H1 (cell line): ENCODE measurements around the gene GNB3. TPM values are rescaled to one million over a fixed set of nuclear protein-coding genes. Genes with fewer than 3 reads are reported as not detected.
A peak's percentile ranks its signal among the peaks of the same experiment; 100 is the strongest.

Experiments used
- CTCF ChIA-PET: fragments of 300-600 bp; sonication (Branson Sonifier 250); formaldehyde crosslinking; loops from one replicate; lab custom pipeline; 2021; ENCODE audit not compliant: partially characterized antibody; lab: Charles Lee
- POLR2A ChIA-PET: fragments of 300-600 bp; sonication (Branson Sonifier 250); formaldehyde crosslinking; loops from one replicate; lab custom pipeline; 2021; ENCODE audit warnings: inconsistent platforms; ENCODE audit not compliant: partially characterized antibody; lab: Charles Lee
- DNase-seq, 2 experiments: peaks; one replicate each; pipeline versions ENCODE4 v3.0.0 to v3.0.0-alpha.2; 2010 to 2022; ENCODE audit warnings: low spot score in 2 of 2, low read depth in 1 of 2, mixed read lengths in 1 of 2
- FAIRE-seq: peaks from 2 replicates; lab custom pipeline; 2011; peaks lifted over from hg19 to GRCh38; lab: Jason Lieb, UNC
- H2AFZ ChIP-seq: 2 replicates; pipeline ENCODE4 v1.8.1; 2012; ENCODE audit warnings: low read length, inconsistent platforms
- H2AK5ac ChIP-seq: 2 replicates; pipeline ENCODE4 v1.6.1; 2013; ENCODE audit warnings: low read depth, low read length
- H2BK120ac ChIP-seq: replicated peaks from 2 replicates; pipeline ENCODE3; 2013; ENCODE audit warnings: low read depth, low read length, inconsistent platforms
- H2BK12ac ChIP-seq: 2 replicates; pipeline ENCODE4 v1.6.1; 2013; ENCODE audit warnings: low read depth, low read length
- H2BK15ac ChIP-seq: 2 replicates; pipeline ENCODE4 v1.6.1; 2013; ENCODE audit warnings: low read length
- H2BK20ac ChIP-seq: 2 replicates; pipeline ENCODE4 v1.6.1; 2013; ENCODE audit warnings: low read length
- H2BK5ac ChIP-seq: 2 replicates; pipeline ENCODE4 v1.6.1; 2013; ENCODE audit warnings: low read depth, low read length
- H3K14ac ChIP-seq: 2 replicates; pipeline ENCODE4 v1.6.1; 2013; ENCODE audit warnings: inconsistent platforms; ENCODE audit not compliant: insufficient read length
- H3K18ac ChIP-seq: 2 replicates; pipeline ENCODE4 v1.6.1; 2013; ENCODE audit warnings: low read length; ENCODE audit errors: extremely low read depth
- H3K23ac ChIP-seq: 2 replicates; pipeline ENCODE4 v1.6.1; 2013; ENCODE audit warnings: inconsistent platforms; ENCODE audit not compliant: insufficient read length
- H3K23me2 ChIP-seq: 2 replicates; pipeline ENCODE4 v1.6.1; 2013; ENCODE audit warnings: low read depth, low read length
- H3K27ac ChIP-seq: 2 replicates; pipeline ENCODE4 v1.6.1; 2011; ENCODE audit warnings: low read depth, low read length, inconsistent platforms
- H3K27me3 ChIP-seq, 4 experiments: replicated peaks in 1 of 4; 1 replicate in 1 of 4; 2 replicates in 3 of 4; pipeline versions ENCODE4 v1.6.1 to v1.8.1; 2011 to 2013; ENCODE audit warnings: low read length in 3 of 4, mild to moderate bottlenecking in 3 of 4, inconsistent platforms in 2 of 4, mixed read lengths in 2 of 4, moderate library complexity in 1 of 4; ENCODE audit not compliant: control insufficient read depth in 3 of 4, insufficient read depth in 3 of 4; ENCODE audit errors: extremely low read depth in 1 of 4
- H3K36me3 ChIP-seq, 4 experiments: 2 replicates each; pipeline versions ENCODE4 v1.6.1 to v1.8.1; 2011 to 2013; ENCODE audit warnings: mild to moderate bottlenecking in 4 of 4, low read length in 3 of 4, moderate library complexity in 2 of 4, control low read depth in 1 of 4, inconsistent platforms in 1 of 4; ENCODE audit not compliant: insufficient read depth in 4 of 4, control insufficient read depth in 2 of 4
- H3K4ac ChIP-seq: replicated peaks from 2 replicates; pipeline ENCODE3; 2013; ENCODE audit warnings: low read length, low read depth, mixed read lengths, inconsistent platforms; ENCODE audit not compliant: insufficient read length
- H3K4me1 ChIP-seq, 4 experiments: replicated peaks in 1 of 4; 1 replicate in 1 of 4; 2 replicates in 3 of 4; pipeline versions ENCODE4 v1.6.1 to v1.8.1; 2011 to 2013; ENCODE audit warnings: low read length in 3 of 4, inconsistent platforms in 2 of 4, mixed read lengths in 1 of 4; ENCODE audit not compliant: insufficient read depth in 4 of 4, control insufficient read depth in 3 of 4
- H3K4me2 ChIP-seq, 2 experiments: 2 replicates each; pipeline versions ENCODE4 v1.6.1 to v1.8.1; 2011 to 2013; ENCODE audit warnings: low read depth in 2 of 2, low read length in 2 of 2, control low read depth in 1 of 2, inconsistent platforms in 1 of 2, mild to moderate bottlenecking in 1 of 2; ENCODE audit not compliant: insufficient read depth in 1 of 2
- H3K4me3 ChIP-seq, 4 experiments: fragments of 200-600, 300-600 bp in 1 of 4; sonication (generic), shearing (Covaris generic), sonication (Bioruptor Twin) in 1 of 4; 2 replicates each; pipeline versions ENCODE4 v1.5.1 to v1.8.1; 2011 to 2016; ENCODE audit warnings: low read length in 4 of 4, low read depth in 3 of 4, control low read depth in 2 of 4, inconsistent platforms in 2 of 4, mild to moderate bottlenecking in 2 of 4, mixed read lengths in 1 of 4, moderate library complexity in 1 of 4; ENCODE audit not compliant: insufficient read depth in 2 of 4; ENCODE audit errors: extremely low read depth in 1 of 4
- H3K56ac ChIP-seq: replicated peaks from 2 replicates; pipeline ENCODE3; 2013; ENCODE audit warnings: low read depth, mild to moderate bottlenecking, mixed read lengths, low read length, inconsistent platforms; ENCODE audit not compliant: insufficient read length
- H3K79me1 ChIP-seq: 2 replicates; pipeline ENCODE4 v1.6.1; 2013; ENCODE audit warnings: low read depth, low read length, control low read depth
- H3K79me2 ChIP-seq, 2 experiments: 2 replicates each; pipeline versions ENCODE4 v1.6.1 to v1.8.1; 2012 to 2013; ENCODE audit warnings: low read length in 2 of 2, mild to moderate bottlenecking in 2 of 2, inconsistent platforms in 1 of 2; ENCODE audit not compliant: insufficient read depth in 2 of 2, control insufficient read depth in 1 of 2
- H3K9ac ChIP-seq, 4 experiments: replicated peaks in 1 of 4; 1 replicate in 1 of 4; 2 replicates in 3 of 4; pipeline versions ENCODE4 v1.6.1 to v1.8.1; 2011 to 2013; ENCODE audit warnings: low read depth in 3 of 4, low read length in 3 of 4, control low read depth in 2 of 4, mild to moderate bottlenecking in 2 of 4, moderate library complexity in 2 of 4, inconsistent platforms in 1 of 4; ENCODE audit errors: extremely low read depth in 1 of 4
- H3K9me3 ChIP-seq, 2 experiments: 2 replicates each; pipeline versions ENCODE4 v1.6.1 to v1.8.1; 2012 to 2013; ENCODE audit warnings: mild to moderate bottlenecking in 2 of 2, moderate library complexity in 2 of 2, control low read depth in 1 of 2, inconsistent platforms in 1 of 2, low read depth in 1 of 2, low read length in 1 of 2, mixed read lengths in 1 of 2; ENCODE audit not compliant: insufficient read depth in 2 of 2
- H4K20me1 ChIP-seq, 2 experiments: replicated peaks in 1 of 2; 2 replicates each; pipeline versions ENCODE3 to v1.8.1; 2011 to 2013; ENCODE audit warnings: inconsistent platforms in 2 of 2, low read length in 2 of 2, mild to moderate bottlenecking in 1 of 2; ENCODE audit not compliant: insufficient read depth in 2 of 2, control insufficient read depth in 1 of 2
- H4K5ac ChIP-seq: 2 replicates; pipeline ENCODE4 v1.6.1; 2013; ENCODE audit warnings: low read length, low read depth, mixed read lengths, inconsistent platforms; ENCODE audit not compliant: insufficient read length
- H4K8ac ChIP-seq: 2 replicates; pipeline ENCODE4 v1.8.0; 2013; ENCODE audit warnings: mild to moderate bottlenecking, moderate library complexity, low read length, inconsistent platforms; ENCODE audit not compliant: insufficient read depth; ENCODE audit errors: extremely low read depth
- H4K91ac ChIP-seq: replicated peaks from 2 replicates; pipeline ENCODE3; 2013; ENCODE audit warnings: low read length, mixed read lengths, inconsistent platforms; ENCODE audit not compliant: insufficient read length
- ASH2L ChIP-seq: fragments of 200-600, 300-600 bp; sonication (generic); IDR thresholded peaks from one replicate; pipeline ENCODE4 v1.7.1; 2017; ENCODE audit warnings: low read length
- BCL11A ChIP-seq, 2 experiments: IDR thresholded peaks; one replicate each; pipeline ENCODE4 v1.6.1; 2011; ENCODE audit warnings: low read depth in 2 of 2, low read length in 2 of 2, mild to moderate bottlenecking in 2 of 2
- HDAC2 ChIP-seq, 2 experiments: fragments of 300-600 bp in 1 of 2; sonication (generic) in 1 of 2; IDR thresholded peaks; 2 replicates each; pipeline ENCODE4 v1.6.1; 2011 to 2012; ENCODE audit warnings: low read depth in 2 of 2, low read length in 2 of 2, mild to moderate bottlenecking in 2 of 2, moderate library complexity in 2 of 2, borderline replicate concordance in 1 of 2, inconsistent platforms in 1 of 2
- NANOG ChIP-seq: IDR thresholded peaks from 2 replicates; pipeline ENCODE4 v1.6.1; 2011; ENCODE audit warnings: low read length, low read depth, mild to moderate bottlenecking, inconsistent platforms; ENCODE audit not compliant: insufficient read depth, poor library complexity, severe bottlenecking
- NRF1 ChIP-seq: IDR thresholded peaks from 2 replicates; pipeline ENCODE4 v1.6.1; 2011; ENCODE audit warnings: mild to moderate bottlenecking, low read depth, low read length, improper control_type of control experiment
- PHF8 ChIP-seq: fragments of 200-600 bp; sonication (generic); conservative IDR thresholded peaks from 2 replicates; pipeline ENCODE4 v1.7.1; 2012; ENCODE audit warnings: low read depth, mild to moderate bottlenecking, inconsistent platforms, low read length, moderate library complexity
- SIN3A ChIP-seq, 2 experiments: IDR thresholded peaks in 1 of 2; conservative IDR thresholded peaks in 1 of 2; 2 replicates each; pipeline ENCODE4 v1.6.1; 2011 to 2012; ENCODE audit warnings: low read length in 2 of 2, improper control_type of control experiment in 1 of 2, low read depth in 1 of 2, mild to moderate bottlenecking in 1 of 2
- SIX5 ChIP-seq: IDR thresholded peaks from 2 replicates; pipeline ENCODE4 v1.6.1; 2011; ENCODE audit warnings: mild to moderate bottlenecking, low read depth, low read length
- SP1 ChIP-seq: IDR thresholded peaks from 2 replicates; pipeline ENCODE4 v1.6.1; 2011; ENCODE audit warnings: low read depth, low read length
- SRF ChIP-seq: IDR thresholded peaks from 2 replicates; pipeline ENCODE4 v1.6.1; 2011; ENCODE audit warnings: mild to moderate bottlenecking, low read depth, low read length, moderate library complexity
- WGBS, 2 experiments: shearing (Covaris generic) in 1 of 2; methylation state at CpG; one replicate each; pipeline versions ENCODE4 v1.1.6 to v1.1.7; 2013 to 2015; ENCODE audit warnings: low lambda C conversion rate in 2 of 2, mixed read lengths in 2 of 2, inconsistent platforms in 1 of 2, low coverage in 1 of 2, missing lambda C conversion rate in 1 of 2; ENCODE audit not compliant: insufficient replicate concordance in 2 of 2, insufficient coverage in 1 of 2, insufficient read length in 1 of 2; ENCODE audit errors: extremely low coverage in 1 of 2, missing lambda C conversion rate in 1 of 2; 5-methylcytosine and 5-hydroxymethylcytosine counted together
- polyA plus RNA-seq, 7 experiments: library from polyadenylated mRNA; depleted of rRNA in 3 of 7; stranded (reverse) in 5 of 7; unstranded in 2 of 7; fragments of >200 nt in 5 of 7; fragments of 200-250 nt in 2 of 7; gene quantifications; 1 replicate in 5 of 7; 2 replicates in 1 of 7; 4 replicates in 1 of 7; pipeline versions ENCODE4 v1.2.1 to v1.2.3, GENCODE V29; 2011 to 2013; ENCODE audit warnings: missing spikeins in 2 of 7, mixed read lengths in 2 of 7
- total RNA-seq: library from RNA; stranded (reverse); fragmentation: NEBNext Ultra II Directional; extraction: Animal tissue kit (Norgen Biotek cat#: 25700); gene quantifications from 2 replicates; pipeline ENCODE4 v1.2.1, GENCODE V29; 2021

The GNB3 gene
- total and polyA plus RNA-seq, 2 of the 8 experiments (the other 6 are each of a cell fraction or from before 2014, with no cell fraction given), result 9.9 TPM

DNA sequence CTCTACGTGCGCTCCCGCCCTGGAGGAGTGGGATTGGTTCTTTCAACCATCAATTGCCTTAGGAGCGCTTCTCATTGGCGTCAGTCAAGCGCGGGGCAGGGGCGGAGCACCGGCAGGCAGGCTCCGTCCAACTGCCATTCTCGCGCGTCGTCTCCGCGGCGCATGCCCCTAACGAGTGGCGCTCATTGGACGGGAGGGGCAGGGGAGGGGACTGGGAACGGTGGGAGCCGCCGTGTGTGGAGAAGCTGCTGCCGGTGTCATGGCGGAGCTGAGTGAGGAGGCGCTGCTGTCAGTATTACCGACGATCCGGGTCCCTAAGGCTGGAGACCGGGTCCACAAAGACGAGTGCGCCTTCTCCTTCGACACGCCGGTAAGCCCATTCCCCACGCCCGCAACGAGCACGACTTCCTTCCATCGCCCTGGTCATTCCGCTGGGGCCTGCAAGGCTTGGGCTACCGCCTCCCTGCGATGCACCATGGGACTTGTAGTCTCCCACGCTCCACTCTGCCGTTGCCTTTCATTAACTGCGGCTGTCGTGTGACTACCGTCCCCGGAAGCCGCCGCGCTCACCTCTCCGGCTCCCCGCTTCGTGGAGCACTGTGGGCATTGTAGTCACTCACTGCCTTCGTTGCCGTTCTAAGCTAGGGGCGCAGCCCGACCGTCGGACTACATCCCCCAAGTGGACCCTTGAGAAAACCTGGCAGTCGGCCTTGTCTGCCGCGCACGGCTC, 11.4 kb downstream of the GNB3 start, which contains the start of gene USP5:
USP5 (plus strand) TSS at position 230 of the 730 bp plus-strand sequence; CDS start at position 260, 30 bp downstream.
- H3K27me3 ChIP-seq, result no peaks in the 10 kb centered on the region
- peak within 1 kb of the TSS; percentile 90 to 96 for H3K4me2 ChIP-seq
- peak within 1 kb of the TSS; percentile 81 for H4K91ac ChIP-seq
- H3K9me3 ChIP-seq, result no peaks in the 10 kb centered on the region
- H4K8ac ChIP-seq, result peak within 1 kb of the TSS; percentile 93
- peak within 1 kb of the TSS; percentile 98 for H3K18ac ChIP-seq
- H3K79me2 ChIP-seq, result peaks cover 0 to 29% of the 10 kb centered on the region in 2 experiments; a peak in 2 of 4 replicates
- H3K23ac ChIP-seq, result no peak within 1 kb of the TSS
- peaks cover 11% of the 10 kb centered on the region for H3K23me2 ChIP-seq
- H3K9ac ChIP-seq, result peak within 1 kb of the TSS; percentile 75 to 84 (median 78)
- no peak within 1 kb of the TSS for H3K14ac ChIP-seq
- H2BK120ac ChIP-seq, result no peak within 1 kb of the TSS
- ChIA-PET CTCF (interaction anchor here (0.7 to 19.8 kb wide), 13 partner anchors 13 to 298 kb away, joined by 3 to 292 read pairs (median 4); partner anchors contain the start of genes GNB3, MLF2, P3H3 and SPSB2), POLR2A (interaction anchor here (0.8 to 25.7 kb wide), 33 partner anchors 15 to 320 kb away, joined by 3 to 588 read pairs (median 4); partner anchors contain the start of genes C12orf57, COPS7A, EMG1 and GAPDH)
- H3K56ac ChIP-seq, result peak within 1 kb of the TSS; percentile 85
- no peak within 1 kb of the TSS for H2BK20ac ChIP-seq
- peak within 1 kb of the TSS; percentile 29; the same call in 1 of the 2 replicates for H2BK12ac ChIP-seq
- H3K36me3 ChIP-seq, result peaks cover 7 to 31% (median 24%) of the 10 kb centered on the region in 4 experiments; a peak in 7 of 8 replicates
- 0 out of 2 replicates have a peak within 1 kb of the TSS, but pooled peaks have one; percentile 20 for H2AK5ac ChIP-seq
- WGBS, 2 experiments, result 0% methylated on average over 59 of the region's 65 CpGs; no CpG with 5 or more reads in 1 of the 2 experiments
- peak within 1 kb of the TSS; percentile 79 to 94 (median 88) for H3K4me3 ChIP-seq
- peak; percentile 94 to 99 for DNase-seq
- peak; percentile 63 for FAIRE-seq
- peak within 1 kb of the TSS; percentile 92 for H4K5ac ChIP-seq
- H2AFZ ChIP-seq, result peak within 1 kb of the TSS; percentile 91
- no peaks in the 10 kb centered on the region; the same call in 1 of the 2 replicates for H3K79me1 ChIP-seq
- H3K27ac ChIP-seq, result peak within 1 kb of the TSS; percentile 77; the same call in 1 of the 2 replicates
- peak within 1 kb of the TSS; percentile 59 for H3K4ac ChIP-seq
- H4K20me1 ChIP-seq, result peaks cover 0 to 3% of the 10 kb centered on the region in 2 experiments
- no peak within 1 kb of the TSS for H2BK15ac ChIP-seq
- H2BK5ac ChIP-seq, result peak within 1 kb of the TSS; percentile 89
- peaks cover 0 to 14% (median 3%) of the 10 kb centered on the region in 4 experiments; a peak in 5 of 7 replicates for H3K4me1 ChIP-seq
- TF ChIP-seq SIX5 (peak; percentile 99), NRF1 (peak; percentile 48), HDAC2 (IDR thresholded peaks at IDR 0.05; ENCODE audit: borderline replicate concordance in 1 of 2, low read depth in 2 of 2, low read length in 2 of 2) (peak in 1 of 2 experiments; percentile 7; a peak in 1 of 4 replicates), BCL11A (IDR thresholded peaks at IDR 0.05; ENCODE audit: low read depth in 2 of 2, low read length in 2 of 2) (no peak), SP1 (peak; percentile 95), PHF8 (peak; percentile 93), NANOG (no peak), ASH2L (peak; percentile 81), SRF (no peak), SIN3A (conservative IDR thresholded peaks at IDR 0.05 in 1 of 2, IDR thresholded peaks at IDR 0.05 in 1 of 2; ENCODE audit: low read depth in 1 of 2, low read length in 2 of 2) (peak in 1 of 2 experiments; percentile 83; a peak in 1 of 4 replicates)
